GM12873 (cell line): ENCODE measurements around the gene ZNF543.

Source experiments
- CTCF ChIP-seq: IDR thresholded peaks from 2 replicates; pipeline ENCODE4 v1.5.1; 2012; ENCODE audit warnings: low read depth, mild to moderate bottlenecking, moderate library complexity, low read length, control low read depth; ENCODE audit not compliant: insufficient read depth; ENCODE audit errors: missing control alignments

ZNF543 gene

GRCh38 chr19:57350877-57351805 is 30.9 kb downstream of the ZNF543 start, which contains the start of gene ZNF304:
TSS of gene ZNF304 (plus strand) at chr19:57351271. CDS start at chr19:57351665, 394 bp downstream.
- no peak for TF ChIP-seq CTCF

- TF ChIP-seq CTCF: no peak
Observed at GRCh38 chr19:57351867-57352266, 31.6 kb downstream of the ZNF543 start.

- no peak for TF ChIP-seq CTCF
Observed at GRCh38 chr19:57355916-57356315, 35.6 kb downstream of the ZNF543 start.

- TF ChIP-seq CTCF: no peak
Observed at GRCh38 chr19:57357406-57357805, 37.1 kb downstream of the ZNF543 start.

GRCh38 chr19:57359300-57359699 is 39.0 kb downstream of the ZNF543 start:
- TF ChIP-seq CTCF: no peak

- TF ChIP-seq CTCF: no peak
Observed at GRCh38 chr19:57362419-57362818, 42.1 kb downstream of the ZNF543 start.

GRCh38 chr19:57362997-57363687 is 42.9 kb downstream of the ZNF543 start, which contains the start of the genes TRAPPC2B and ZNF547:
TSS of gene TRAPPC2B (plus strand) at chr19:57363551. CDS start at chr19:57364834, 1,283 bp downstream.
TSS of gene ZNF547 (plus strand) at chr19:57363551. CDS start at chr19:57368556, 5,005 bp downstream.
- TF ChIP-seq CTCF: no peak
